Mesodermal cell (in vitro differentiated cells): ENCODE data around the gene MAN1C1.

ENCODE experiments used
- H3K27ac ChIP-seq: 2 replicates; pipeline ENCODE4 v1.7.0; 2013; ENCODE audit warnings: mild to moderate bottlenecking, low read depth, low read length, moderate library complexity; ENCODE audit not compliant: severe bottlenecking
- H3K36me3 ChIP-seq: 2 replicates; pipeline ENCODE4 v1.7.1; 2013; ENCODE audit warnings: mild to moderate bottlenecking, low read length, moderate library complexity; ENCODE audit not compliant: control insufficient read depth, insufficient read depth
- H3K4me1 ChIP-seq: one replicate; pipeline ENCODE4 v1.7.1; 2013; ENCODE audit warnings: mild to moderate bottlenecking, low read length; ENCODE audit not compliant: insufficient read depth, control insufficient read depth, poor library complexity, severe bottlenecking
- H3K4me3 ChIP-seq: 2 replicates; pipeline ENCODE4 v1.7.0; 2013; ENCODE audit warnings: low read length, control low read depth, mild to moderate bottlenecking; ENCODE audit not compliant: insufficient read depth, poor library complexity, severe bottlenecking; ENCODE audit errors: extremely low read depth
- H3K9me3 ChIP-seq: 2 replicates; pipeline ENCODE4 v1.7.1; 2013; ENCODE audit warnings: mild to moderate bottlenecking, low read length, moderate library complexity; ENCODE audit not compliant: control insufficient read depth
- WGBS, 2 experiments: methylation state at CpG; one replicate each; pipeline ENCODE4 v1.1.5; 2013; ENCODE audit warnings: missing lambda C conversion rate in 2 of 2; ENCODE audit not compliant: insufficient coverage in 2 of 2; 5-methylcytosine and 5-hydroxymethylcytosine counted together

Gene MAN1C1

GRCh38 chr1:25673962-25674806 lies 57.6 kb downstream of the MAN1C1 start:
- no peaks in the 10 kb centered on the region for H3K9me3 ChIP-seq
- no peak overlapping the region for H3K4me3 ChIP-seq
- no peaks in the 10 kb centered on the region for H3K36me3 ChIP-seq
- WGBS, 2 experiments: 87 to 91% methylated on average over 5 to 7 of the region's 8 CpGs
- no peaks in the 10 kb centered on the region for H3K4me1 ChIP-seq
- H3K27ac ChIP-seq: no peak overlapping the region

GRCh38 chr1:25674807-25675084 lies 58.2 kb downstream of the MAN1C1 start:
- 94 to 95% methylated on average over 2 of the region's 3 CpGs for WGBS, 2 experiments
- Histone ChIP-seq H3K36me3 (no peaks in the 10 kb centered on the region), H3K9me3 (no peaks in the 10 kb centered on the region), H3K4me3 (no peak overlapping the region), H3K4me1 (no peaks in the 10 kb centered on the region), H3K27ac (no peak overlapping the region)

GRCh38 chr1:25675729-25676476 lies 59.3 kb downstream of the MAN1C1 start:
- Histone ChIP-seq H3K36me3 (no peaks in the 10 kb centered on the region), H3K9me3 (no peaks in the 10 kb centered on the region), H3K4me3 (no peak overlapping the region), H3K27ac (no peak overlapping the region), H3K4me1 (no peaks in the 10 kb centered on the region)
- WGBS, 2 experiments: 84 to 86% methylated on average over 10 of the region's 11 CpGs

- H3K36me3 ChIP-seq: no peaks in the 10 kb centered on the region
- no peaks in the 10 kb centered on the region for H3K9me3 ChIP-seq
- 68 to 75% methylated on average over 2 to 3 of the region's 3 CpGs for WGBS, 2 experiments
Observed at GRCh38 chr1:25676488-25676887, 59.9 kb downstream of the MAN1C1 start.

GRCh38 chr1:25677193-25677773 lies 60.7 kb downstream of the MAN1C1 start:
- 86 to 100% methylated on average over 1 to 4 of the region's 6 CpGs for WGBS, 2 experiments
- Histone ChIP-seq H3K4me3 (no peak overlapping the region), H3K4me1 (no peaks in the 10 kb centered on the region), H3K27ac (no peak overlapping the region), H3K9me3 (no peaks in the 10 kb centered on the region), H3K36me3 (no peaks in the 10 kb centered on the region)

More at GRCh38 chr1:25676488-25676887, 59.9 kb downstream of the MAN1C1 start:
- H3K4me1 ChIP-seq: no peaks in the 10 kb centered on the region
- H3K27ac ChIP-seq: no peak overlapping the region
- H3K4me3 ChIP-seq: no peak overlapping the region

GRCh38 chr1:25679171-25679570 lies 62.6 kb downstream of the MAN1C1 start:
- H3K9me3 ChIP-seq: no peaks in the 10 kb centered on the region
- H3K4me3 ChIP-seq: no peak overlapping the region
- H3K27ac ChIP-seq: no peak overlapping the region
- H3K4me1 ChIP-seq: no peaks in the 10 kb centered on the region
- WGBS, 2 experiments: no CpG with 5 or more reads among the region's 2 CpGs
- H3K36me3 ChIP-seq: no peaks in the 10 kb centered on the region

GRCh38 chr1:25680701-25681100 lies 64.1 kb downstream of the MAN1C1 start:
- Histone ChIP-seq H3K36me3 (no peaks in the 10 kb centered on the region), H3K4me3 (no peak overlapping the region), H3K9me3 (no peaks in the 10 kb centered on the region), H3K27ac (no peak overlapping the region), H3K4me1 (no peaks in the 10 kb centered on the region)
- 83 to 100% methylated on average over 2 of the region's 4 CpGs for whole genome bisulfite sequencing, 2 experiments

- no peak overlapping the region for H3K4me3 ChIP-seq
- H3K27ac ChIP-seq: no peak overlapping the region
- no peaks in the 10 kb centered on the region for H3K9me3 ChIP-seq
- H3K36me3 ChIP-seq: no peaks in the 10 kb centered on the region
- WGBS, 2 experiments: 74 to 89% methylated on average over 4 to 6 of the region's 6 CpGs
- H3K4me1 ChIP-seq: no peaks in the 10 kb centered on the region
Observed at GRCh38 chr1:25682059-25682601, 65.5 kb downstream of the MAN1C1 start.

GRCh38 chr1:25683177-25683576 lies 66.6 kb downstream of the MAN1C1 start:
- Histone ChIP-seq H3K9me3 (no peaks in the 10 kb centered on the region), H3K36me3 (no peaks in the 10 kb centered on the region), H3K4me1 (no peaks in the 10 kb centered on the region), H3K4me3 (no peak overlapping the region), H3K27ac (no peak overlapping the region)
- 85 to 100% methylated on average over 1 to 4 of the region's 4 CpGs for WGBS, 2 experiments

GRCh38 chr1:25683731-25684130 lies 67.1 kb downstream of the MAN1C1 start:
- no peaks in the 10 kb centered on the region for H3K36me3 ChIP-seq
- no peak overlapping the region for H3K4me3 ChIP-seq
- 70 to 79% methylated on average over 6 of the region's 9 CpGs for WGBS, 2 experiments
- H3K9me3 ChIP-seq: no peaks in the 10 kb centered on the region
- H3K27ac ChIP-seq: no peak overlapping the region
- no peaks in the 10 kb centered on the region for H3K4me1 ChIP-seq
